Mesendoderm (in vitro differentiated cells): ENCODE data around the gene SSTR1.
A peak's percentile ranks its signal among the peaks of the same experiment; 100 is the strongest.
"Not testable (repeated sequence)": the region's sequence is repeated elsewhere in the genome, so short reads cannot be mapped to it uniquely, and the experiment has no call there.

Experiments
- DNase-seq: peaks from one replicate; pipeline ENCODE4 v3.0.0; 2013
- H2AK5ac ChIP-seq: 2 replicates; pipeline ENCODE4 v1.6.1; 2013; ENCODE audit warnings: low read length, inconsistent platforms
- H2BK120ac ChIP-seq: 2 replicates; pipeline ENCODE4 v1.6.1; 2013; ENCODE audit warnings: low read depth, mild to moderate bottlenecking, low read length, moderate library complexity, mixed read lengths
- H2BK15ac ChIP-seq: replicated peaks from 2 replicates; pipeline ENCODE4 v1.6.1; 2013; ENCODE audit warnings: low read depth, mild to moderate bottlenecking, moderate library complexity
- H2BK5ac ChIP-seq: 2 replicates; pipeline ENCODE4 v1.6.1; 2013; ENCODE audit warnings: low read length, inconsistent platforms
- H3K18ac ChIP-seq: 2 replicates; pipeline ENCODE4 v1.6.1; 2013; ENCODE audit warnings: mild to moderate bottlenecking, low read length, mixed read lengths
- H3K23ac ChIP-seq: one replicate; pipeline ENCODE4 v1.6.1; 2013; ENCODE audit warnings: low read length
- H3K27ac ChIP-seq: 2 replicates; pipeline ENCODE4 v1.5.1; 2013; ENCODE audit warnings: low read depth, mild to moderate bottlenecking, inconsistent platforms, low read length, moderate library complexity
- H3K27me3 ChIP-seq: 2 replicates; pipeline ENCODE4 v1.6.1; 2013; ENCODE audit warnings: low read length, control low read depth, mild to moderate bottlenecking, inconsistent platforms; ENCODE audit not compliant: insufficient read depth, poor library complexity
- H3K36me3 ChIP-seq: 2 replicates; pipeline ENCODE4 v1.6.1; 2013; ENCODE audit warnings: low read length, inconsistent platforms; ENCODE audit not compliant: control insufficient read depth, insufficient read depth
- H3K4ac ChIP-seq: one replicate; pipeline ENCODE4 v1.6.1; 2013; ENCODE audit warnings: low read depth, mild to moderate bottlenecking, low read length, moderate library complexity
- H3K4me1 ChIP-seq: 2 replicates; pipeline ENCODE4 v1.6.1; 2013; ENCODE audit warnings: low read depth, low read length, inconsistent platforms; ENCODE audit not compliant: control insufficient read depth
- H3K4me2 ChIP-seq: 2 replicates; pipeline ENCODE4 v1.6.1; 2013; ENCODE audit warnings: low read length
- H3K4me3 ChIP-seq: 2 replicates; pipeline ENCODE4 v1.5.1; 2013; ENCODE audit warnings: mild to moderate bottlenecking, low read length
- H3K56ac ChIP-seq: one replicate; pipeline ENCODE4 v1.6.1; 2013; ENCODE audit warnings: low read length
- H3K79me1 ChIP-seq: 2 replicates; pipeline ENCODE4 v1.6.1; 2013; ENCODE audit warnings: low read length, inconsistent platforms
- H3K79me2 ChIP-seq: 2 replicates; pipeline ENCODE4 v1.6.1; 2013; ENCODE audit warnings: mild to moderate bottlenecking, low read length; ENCODE audit not compliant: control insufficient read depth, insufficient read depth
- H3K9ac ChIP-seq: 2 replicates; pipeline ENCODE4 v1.6.1; 2013; ENCODE audit warnings: low read length, inconsistent platforms
- H4K5ac ChIP-seq: one replicate; pipeline ENCODE4 v1.6.1; 2013; ENCODE audit warnings: low read length
- H4K8ac ChIP-seq: one replicate; pipeline ENCODE4 v1.6.1; 2013; ENCODE audit warnings: low read depth, mild to moderate bottlenecking, control low read depth, low read length, moderate library complexity
- WGBS: extraction: QIAGEN DNeasy Blood & Tissue Kit; methylation state at CpG from one replicate; pipeline ENCODE4 v1.1.7; 2013; ENCODE audit warnings: low lambda C conversion rate, missing lambda C conversion rate; ENCODE audit not compliant: insufficient coverage; ENCODE audit errors: extremely low coverage; 5-methylcytosine and 5-hydroxymethylcytosine counted together

Gene SSTR1

DNA sequence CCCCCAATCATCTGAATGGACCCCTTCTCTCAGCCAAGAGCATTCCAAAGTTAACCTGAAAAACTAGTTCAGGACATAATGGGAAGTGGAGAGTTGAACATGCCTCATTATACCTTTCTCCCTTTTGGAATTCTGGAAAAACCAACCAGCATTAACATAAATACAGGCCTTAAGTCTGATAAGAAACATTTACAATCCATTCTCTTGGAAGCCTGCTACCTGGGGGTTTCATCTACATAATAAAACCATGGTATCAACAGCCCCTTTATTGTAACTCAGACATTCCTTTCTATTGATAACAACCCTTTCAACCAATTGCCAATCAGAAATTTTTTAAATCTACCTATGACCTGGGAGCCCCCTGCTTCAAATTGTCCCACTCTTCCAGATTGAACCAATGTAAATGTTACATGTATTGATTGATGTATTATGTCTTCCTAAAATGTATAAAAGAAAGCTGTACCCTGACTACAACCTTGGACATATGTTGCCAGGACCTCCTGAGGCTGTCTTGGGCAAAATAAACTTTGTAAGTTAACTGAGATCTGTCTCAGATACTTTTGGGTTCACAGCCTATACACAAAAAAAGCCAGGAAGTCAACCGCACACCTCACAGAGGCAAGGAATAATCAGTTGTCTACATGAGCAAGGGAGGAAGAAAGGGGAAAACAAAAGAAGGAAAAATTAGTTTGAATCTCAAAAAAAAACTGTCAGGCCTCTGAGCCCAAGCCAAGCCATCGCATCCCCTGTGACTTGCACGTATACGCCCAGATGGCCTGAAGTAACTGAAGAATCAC lies 17.6 kb upstream of the SSTR1 start:
- DNase-seq: no peak
- Histone ChIP-seq H4K5ac (no peak overlapping the region), H3K4ac (peak overlapping the region; percentile 94), H3K23ac (no peak overlapping the region), H2BK120ac (peak overlapping the region; percentile 95), H4K8ac (peak overlapping the region; percentile 65), H2BK5ac (peak overlapping the region; percentile 86), H3K4me2 (peak overlapping the region; percentile 6), H2BK15ac (peak overlapping the region; percentile 47), H3K56ac (peak overlapping the region; percentile 40), H3K4me1 (peaks cover 11% of the 10 kb centered on the region), H3K36me3 (no peaks in the 10 kb centered on the region), H3K79me2 (peaks cover 6% of the 10 kb centered on the region), H3K27me3 (no peaks in the 10 kb centered on the region), H2AK5ac (peak overlapping the region; percentile 7), H3K27ac (peak overlapping the region; percentile 86), H3K18ac (peak overlapping the region; percentile 99), H3K9ac (peak overlapping the region; percentile 32), H3K4me3 (no peak overlapping the region), H3K79me1 (no peaks in the 10 kb centered on the region)
- no CpG with 5 or more reads among the region's 4 CpGs for WGBS

DNA sequence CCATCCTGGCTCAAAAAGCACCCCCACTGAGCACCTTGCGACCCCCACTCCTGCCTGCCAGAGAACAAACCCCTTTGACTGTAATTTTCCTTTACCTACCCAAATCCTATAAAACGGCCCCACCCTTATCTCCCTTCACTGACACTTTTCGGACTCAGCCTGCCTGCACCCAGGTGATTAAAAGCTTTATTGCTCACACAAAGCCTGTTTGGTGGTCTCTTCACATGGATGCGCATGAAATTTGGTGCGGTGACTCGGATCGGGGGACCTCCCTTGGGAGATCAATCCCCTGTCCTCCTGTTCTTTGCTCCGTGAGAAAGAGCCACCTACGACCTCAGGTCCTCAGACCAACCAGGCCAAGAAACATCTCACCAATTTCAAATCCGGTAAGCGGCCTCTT lies 16.9 kb upstream of the SSTR1 start:
- H2BK120ac ChIP-seq, H3K9ac ChIP-seq, H2BK5ac ChIP-seq, H2AK5ac ChIP-seq, H2BK15ac ChIP-seq, H3K79me1 ChIP-seq, H3K18ac ChIP-seq, H3K36me3 ChIP-seq, H3K4ac ChIP-seq, DNase-seq, H3K4me3 ChIP-seq, H3K4me2 ChIP-seq, H4K8ac ChIP-seq, H3K23ac ChIP-seq, H3K27ac ChIP-seq, H3K79me2 ChIP-seq, H4K5ac ChIP-seq, H3K27me3 ChIP-seq: not testable (repeated sequence)
- WGBS: no CpG with 5 or more reads among the region's 11 CpGs
- peak overlapping the region; percentile 64 for H3K56ac ChIP-seq
- peaks cover 11% of the 10 kb centered on the region for H3K4me1 ChIP-seq

DNA sequence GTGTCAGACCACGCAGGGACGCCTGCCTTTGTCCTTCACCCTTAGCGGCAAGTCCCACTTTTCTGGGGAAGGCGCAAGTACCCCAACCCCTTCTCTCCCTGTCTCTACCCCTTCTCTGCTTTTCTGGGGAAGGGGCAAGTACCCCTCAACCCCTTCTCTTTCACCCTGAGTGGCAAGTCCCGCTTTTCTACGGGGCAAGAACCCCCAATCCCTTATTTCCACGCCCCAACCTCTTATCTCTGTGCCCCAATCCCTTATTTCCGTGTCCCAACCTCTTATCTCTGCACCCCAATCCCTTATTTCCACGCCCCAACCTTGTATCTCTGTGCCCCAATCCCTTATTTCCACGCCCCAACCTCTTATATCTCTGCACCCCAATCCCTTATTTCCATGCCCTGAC lies 16.2 kb upstream of the SSTR1 start:
- Histone ChIP-seq H3K4ac (peak overlapping the region; percentile 70), H3K4me3 (peak overlapping the region; percentile 46), H3K9ac (peak overlapping the region; percentile 77), H3K27ac (peak overlapping the region; percentile 62), H3K56ac (peak overlapping the region; percentile 89), H2BK120ac (peak overlapping the region; percentile 82), H3K18ac (peak overlapping the region; percentile 97), H3K4me2 (peak overlapping the region; percentile 22)
- not testable (repeated sequence) for H3K36me3 ChIP-seq, DNase-seq, H2AK5ac ChIP-seq, H3K79me2 ChIP-seq, H2BK5ac ChIP-seq, H3K4me1 ChIP-seq, H3K79me1 ChIP-seq, H3K27me3 ChIP-seq, H3K23ac ChIP-seq, H2BK15ac ChIP-seq, H4K5ac ChIP-seq, H4K8ac ChIP-seq
- no CpG with 5 or more reads among the region's 10 CpGs for WGBS

DNA sequence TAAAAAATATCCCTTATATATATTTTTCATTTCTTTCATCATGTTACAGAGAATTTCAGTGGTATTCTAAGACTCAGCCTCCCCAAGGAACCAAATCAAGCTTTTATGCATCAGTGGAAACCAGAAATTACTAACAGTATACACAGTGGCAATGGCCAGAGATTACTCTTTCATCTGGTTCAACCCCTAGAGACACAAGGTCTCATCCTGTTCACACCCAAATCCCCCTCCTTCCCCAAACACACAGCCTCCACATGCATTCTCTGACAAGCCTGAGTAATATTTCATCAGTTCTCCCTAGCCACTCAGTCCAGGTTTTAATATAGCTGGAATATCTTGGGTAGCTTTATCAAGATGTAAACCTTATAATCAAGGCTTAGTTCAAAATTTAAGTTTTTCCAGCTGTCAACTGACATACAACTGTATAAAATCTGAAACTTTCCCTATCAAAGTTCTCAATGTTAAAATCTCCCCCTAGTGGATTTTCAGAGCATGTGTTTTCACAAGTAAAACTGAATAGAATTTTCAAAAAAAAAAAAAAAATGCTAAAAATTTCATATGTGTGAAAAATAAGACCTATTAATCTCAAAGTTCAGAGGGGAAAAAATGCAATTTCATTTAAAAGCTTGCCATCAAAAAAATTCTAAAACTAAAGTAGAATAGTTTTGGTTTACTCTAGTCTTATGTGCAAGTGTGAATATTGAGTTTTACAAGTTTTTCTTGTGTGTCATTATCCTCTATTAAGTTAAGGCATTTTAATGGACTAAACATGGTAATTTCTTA lies 10.5 kb upstream of the SSTR1 start:
- no peaks in the 10 kb centered on the region for H3K79me2 ChIP-seq
- no peaks in the 10 kb centered on the region for H3K36me3 ChIP-seq
- H3K18ac ChIP-seq: no peak overlapping the region
- DNase-seq: no peak
- H3K4me1 ChIP-seq: no peaks in the 10 kb centered on the region
- H3K27ac ChIP-seq: no peak overlapping the region
- H2BK5ac ChIP-seq: no peak overlapping the region
- no peaks in the 10 kb centered on the region for H3K27me3 ChIP-seq
- no peak overlapping the region for H3K9ac ChIP-seq
- no peak overlapping the region for H3K56ac ChIP-seq
- no peaks in the 10 kb centered on the region for H3K79me1 ChIP-seq
- no peak overlapping the region for H3K4me2 ChIP-seq
- no peak overlapping the region for H2AK5ac ChIP-seq
- H3K23ac ChIP-seq: no peak overlapping the region
- H3K4me3 ChIP-seq: no peak overlapping the region
- H4K8ac ChIP-seq: no peak overlapping the region
- no peak overlapping the region for H4K5ac ChIP-seq
- H3K4ac ChIP-seq: no peak overlapping the region
- H2BK15ac ChIP-seq: no peak overlapping the region
- no peak overlapping the region for H2BK120ac ChIP-seq

DNA sequence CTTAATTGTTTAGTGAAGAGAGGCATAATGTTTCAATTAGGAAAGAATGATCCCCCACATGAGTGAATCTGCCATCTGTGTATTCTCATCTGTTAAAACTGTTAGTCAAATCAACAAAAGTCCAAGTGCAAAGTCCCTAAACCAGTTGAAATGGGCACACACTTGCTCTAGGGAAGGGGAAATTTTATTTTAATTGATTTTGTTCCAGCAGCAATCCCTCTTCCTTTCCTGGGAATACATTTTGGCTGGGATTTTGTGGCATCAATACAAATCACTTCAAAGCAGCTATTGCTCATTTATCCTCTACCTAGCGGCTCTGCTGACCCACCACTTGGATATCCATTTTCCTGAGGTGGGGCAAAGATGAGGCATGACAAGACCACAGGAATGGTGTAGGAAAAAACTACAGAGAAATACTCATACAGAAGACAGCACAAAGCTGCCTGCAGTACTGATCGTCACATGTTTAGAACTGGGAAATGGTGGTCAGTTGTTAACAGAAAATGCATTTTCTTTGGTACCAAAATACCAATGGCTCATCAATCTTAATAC lies 9.8 kb upstream of the SSTR1 start:
- Histone ChIP-seq H4K8ac (no peak overlapping the region), H3K79me2 (no peaks in the 10 kb centered on the region), H3K4me1 (no peaks in the 10 kb centered on the region), H3K9ac (no peak overlapping the region), H4K5ac (no peak overlapping the region), H3K4me2 (no peak overlapping the region), H3K27me3 (no peaks in the 10 kb centered on the region), H3K56ac (no peak overlapping the region), H2BK120ac (no peak overlapping the region), H2AK5ac (no peak overlapping the region), H3K23ac (no peak overlapping the region), H3K79me1 (no peaks in the 10 kb centered on the region), H3K36me3 (no peaks in the 10 kb centered on the region), H3K27ac (no peak overlapping the region), H2BK5ac (no peak overlapping the region), H3K18ac (peak overlapping the region; percentile 51), H3K4ac (no peak overlapping the region), H2BK15ac (no peak overlapping the region), H3K4me3 (no peak overlapping the region)
- no peak for DNase-seq
- WGBS: no CpG with 5 or more reads among the region's 2 CpGs
